GM21786 (cell line): ENCODE data around the gene PDE4A.
"Not testable (repeated sequence)": the region's sequence is repeated elsewhere in the genome, so short reads cannot be mapped to it uniquely, and the experiment has no call there.

Source experiments
- ATAC-seq: cut with Tn5 transposase; IDR thresholded peaks from one replicate; pipeline ENCODE4 v1.9.1; 2021; ENCODE audit not compliant: unreplicated experiment

Gene PDE4A

DNA sequence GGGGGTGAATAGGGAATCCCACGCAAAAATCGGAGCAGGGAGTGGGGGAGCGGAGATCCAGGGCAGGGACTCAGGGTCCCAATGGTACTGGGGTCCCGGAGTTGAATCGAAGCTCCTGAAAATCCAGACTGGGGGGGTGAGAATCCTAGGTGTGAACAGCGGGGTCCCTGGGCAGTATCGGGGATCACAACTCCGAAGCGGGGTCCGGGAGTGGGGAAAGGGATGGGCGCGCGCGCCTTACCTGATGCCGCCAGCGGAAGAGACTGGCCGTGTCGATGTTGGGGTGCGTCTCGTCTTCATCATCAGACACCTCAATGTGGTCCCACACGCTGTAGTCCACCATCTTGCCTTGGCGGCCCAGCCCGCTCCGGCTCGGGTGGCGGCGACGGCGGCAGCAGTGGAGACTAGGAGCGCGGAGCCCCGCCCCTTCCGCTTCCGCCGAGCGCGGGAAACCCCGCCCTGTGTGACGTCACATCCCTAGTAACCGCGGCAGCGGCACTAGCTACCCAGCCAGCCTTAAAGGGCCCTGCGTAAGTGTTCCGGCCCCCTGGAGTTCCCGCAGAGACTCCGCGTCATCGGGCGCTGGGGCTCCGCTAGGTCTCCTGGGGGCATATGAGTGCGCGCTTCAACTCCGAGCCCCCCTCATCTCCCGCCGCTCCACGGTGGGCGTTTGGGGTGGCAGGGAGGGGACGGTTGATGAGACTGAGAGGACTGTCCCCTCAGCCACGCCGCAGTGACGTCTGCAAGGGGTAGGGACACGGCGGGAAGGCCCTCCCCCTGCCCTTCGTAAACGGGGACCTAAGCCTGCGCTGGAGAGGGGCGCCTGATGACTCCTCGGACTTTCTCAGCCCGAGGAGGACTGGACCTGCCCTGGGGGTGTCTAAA lies 17.0 kb upstream of the PDE4A start, which contains the start of gene CDC37:
Gene CDC37, minus strand, starts transcription at position 406 of the 885 bp plus-strand sequence. Its CDS starts 63 bp downstream, at position 343.
- ATAC-seq: peak; percentile 71

DNA sequence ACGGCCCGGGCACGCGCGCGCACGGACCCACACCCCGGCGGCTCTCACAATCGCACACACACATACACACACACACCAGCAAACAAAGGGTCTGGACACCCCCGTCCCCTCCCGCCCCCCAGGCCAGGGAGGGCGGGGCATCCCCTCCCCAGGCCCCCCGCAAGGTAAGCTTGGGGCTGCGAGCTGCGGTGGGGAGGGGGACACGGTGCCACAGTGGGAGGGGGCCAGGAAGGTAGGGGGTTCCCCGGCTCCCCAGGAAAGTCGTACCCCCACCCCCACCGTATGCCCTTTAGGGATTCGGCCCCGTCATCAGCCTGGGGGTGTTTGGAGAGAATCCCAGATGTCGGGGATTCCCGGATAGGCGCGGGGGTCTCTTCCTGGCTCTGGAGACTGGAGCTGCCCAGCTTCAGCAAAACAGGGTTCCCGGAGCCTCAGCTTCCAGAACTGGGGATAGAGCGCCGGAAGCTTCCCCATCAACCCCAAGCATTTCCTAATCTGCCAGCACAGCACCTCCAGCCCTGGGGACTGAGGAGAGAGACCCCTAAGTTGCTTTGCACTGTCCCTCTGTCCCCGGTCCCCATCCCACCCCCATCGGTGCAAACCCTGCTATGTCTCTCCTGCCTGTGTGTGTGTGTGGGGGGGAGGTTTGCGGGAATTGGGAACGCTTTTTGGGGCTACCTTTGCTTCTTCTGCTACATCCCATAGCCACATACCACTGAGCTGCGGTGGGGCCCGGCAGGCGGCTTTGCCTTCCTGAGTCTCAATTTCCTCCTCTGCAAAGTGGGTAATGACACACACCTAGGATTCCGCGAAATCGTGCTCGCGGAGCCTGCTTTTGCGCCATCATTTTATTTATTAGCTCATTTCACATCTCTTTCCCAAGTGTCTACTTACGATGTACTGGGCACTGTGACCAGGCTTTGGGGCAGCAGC lies 15.2 kb upstream of the PDE4A start:
- ATAC-seq: no peak

DNA sequence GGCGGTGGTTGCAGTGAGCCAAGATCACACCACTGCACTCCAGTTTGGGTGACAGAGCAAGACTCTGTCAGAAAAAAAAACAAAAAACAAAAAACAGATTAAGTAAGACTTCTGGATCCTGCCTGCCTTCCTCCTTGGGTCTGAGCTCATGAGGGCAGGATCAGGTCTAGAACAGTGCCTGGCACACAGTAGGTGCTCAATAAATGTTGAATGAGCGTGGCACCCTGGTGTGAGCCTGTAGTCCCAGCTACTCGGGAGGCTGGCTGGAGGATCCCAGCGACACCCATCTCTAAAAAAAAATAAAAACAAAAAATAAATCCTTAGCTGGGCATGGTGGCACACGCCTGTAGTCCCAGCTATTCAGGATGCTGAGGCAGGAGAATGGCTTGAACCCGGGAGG lies 14.1 kb upstream of the PDE4A start:
- ATAC-seq: no peak

DNA sequence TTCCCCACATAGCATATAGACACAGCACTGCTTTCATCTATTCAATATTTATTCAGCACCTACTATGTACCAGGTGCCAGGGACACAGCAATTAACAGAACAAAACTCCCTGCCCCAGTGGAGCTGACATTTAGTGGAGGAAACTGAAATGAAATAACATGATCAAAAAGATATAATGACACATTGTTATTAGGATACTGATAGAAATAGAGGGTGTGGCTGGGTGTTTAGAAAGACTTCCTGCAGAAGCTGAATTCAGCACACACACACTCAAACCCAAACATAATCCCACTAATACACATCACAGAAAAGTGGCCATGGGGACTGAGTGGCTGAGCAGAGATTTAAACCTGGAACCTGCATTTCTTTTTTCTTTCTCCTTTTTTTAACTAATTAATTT lies 13.2 kb upstream of the PDE4A start:
- ATAC-seq: no peak

DNA sequence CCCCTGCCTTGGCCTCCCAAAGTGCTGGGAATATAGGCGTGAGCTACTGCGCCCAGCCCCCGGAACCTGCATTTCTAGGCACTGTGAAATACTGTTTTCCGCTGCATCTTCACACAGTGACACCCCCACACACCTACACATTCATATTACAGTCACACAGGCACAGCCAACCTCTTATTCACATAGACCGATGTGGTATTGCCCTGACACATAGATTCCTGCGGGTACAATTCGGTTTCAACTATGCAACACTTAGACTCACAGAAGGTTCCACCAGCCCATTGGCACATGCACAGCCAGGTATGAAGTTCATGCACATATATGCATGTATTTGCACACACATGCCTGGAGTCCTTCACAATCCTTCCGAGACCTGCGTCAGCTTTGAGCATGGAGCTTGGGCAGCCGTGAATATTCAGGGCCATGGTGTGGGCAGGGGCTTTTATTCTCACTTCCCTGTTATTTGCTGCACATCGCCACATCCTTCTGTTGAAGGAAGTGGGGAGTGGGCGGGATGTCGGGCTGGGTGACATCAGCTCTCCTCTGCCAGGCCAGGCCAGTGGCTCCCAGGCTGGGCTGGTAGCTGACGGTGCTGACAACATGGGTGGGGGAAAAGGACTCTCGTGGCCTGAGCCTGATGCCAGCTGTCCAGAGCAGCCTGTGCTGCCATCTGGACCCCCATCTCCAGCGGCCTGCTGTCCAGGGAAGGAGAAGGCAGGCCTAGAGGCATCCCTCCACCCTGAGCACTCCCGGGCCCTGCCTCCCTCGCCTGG lies 11.6 kb upstream of the PDE4A start:
- no peak for ATAC-seq

DNA sequence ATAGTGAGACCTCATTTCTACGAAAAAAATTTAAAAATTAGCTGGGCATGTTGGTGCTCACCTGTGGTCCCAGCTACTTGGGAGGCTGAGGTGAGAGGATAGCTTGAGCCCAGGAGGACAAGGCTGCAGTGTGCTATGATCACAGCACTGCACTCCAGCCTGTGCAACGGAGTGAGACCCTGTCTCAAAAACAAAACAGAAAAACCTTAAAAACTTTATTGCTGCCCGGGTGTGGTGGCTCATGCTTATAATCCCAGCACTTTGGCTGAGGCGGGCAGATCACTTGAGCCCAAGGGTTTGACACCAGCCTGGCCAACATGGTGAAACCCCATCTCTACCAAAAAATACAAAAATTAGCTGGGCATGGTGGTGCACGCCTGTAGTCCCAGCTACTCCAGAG lies 9.1 kb upstream of the PDE4A start:
- not testable (repeated sequence) for ATAC-seq

DNA sequence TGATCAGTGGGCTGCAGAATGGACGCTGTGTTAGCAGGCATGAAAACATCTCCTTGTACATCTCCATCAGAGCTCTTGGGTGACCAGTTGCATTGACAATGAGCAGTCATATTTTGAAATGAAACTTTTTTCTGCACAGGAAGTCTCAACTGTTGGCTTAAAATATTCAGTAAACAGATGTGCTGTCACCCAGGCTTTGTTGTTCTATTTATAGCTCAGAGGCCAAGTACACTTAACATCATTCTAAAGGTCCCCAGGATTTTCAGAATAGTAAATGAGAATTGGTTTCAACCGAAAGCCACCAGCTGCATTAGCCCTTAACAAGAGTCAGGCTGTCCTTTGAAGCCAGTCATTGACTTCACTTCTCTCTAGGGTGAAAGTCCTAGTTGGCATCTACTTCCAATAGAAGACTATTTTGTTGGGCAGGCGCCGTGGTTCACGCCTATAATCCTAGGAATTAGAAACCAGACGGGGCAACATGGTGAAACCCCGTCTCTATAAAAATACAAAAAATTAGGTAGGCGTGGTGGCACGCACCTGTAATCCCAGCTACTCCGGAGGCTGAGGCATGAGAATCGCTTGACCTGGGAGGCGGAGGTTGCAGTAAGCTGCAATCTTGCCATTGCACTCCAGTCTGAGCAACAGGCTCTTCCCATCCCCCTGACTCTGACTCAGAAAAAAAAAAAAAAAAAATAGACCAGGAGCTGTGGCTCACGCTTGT lies 7.9 kb upstream of the PDE4A start:
- ATAC-seq: peak; percentile 41

DNA sequence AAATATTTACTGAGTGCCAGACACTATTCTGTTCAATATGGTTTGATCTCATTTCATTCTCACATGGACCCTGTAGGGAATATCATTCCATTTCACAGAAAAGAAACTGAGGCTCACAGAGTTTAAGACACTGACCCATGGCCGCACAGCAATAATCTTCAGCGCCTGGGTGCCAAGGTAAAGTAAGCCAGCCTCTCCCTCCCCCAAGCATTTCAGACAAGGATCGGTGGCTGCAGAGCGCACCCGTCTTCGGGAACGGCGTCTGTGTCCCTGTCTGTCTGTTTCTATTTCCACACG lies 4.3 kb upstream of the PDE4A start:
- no peak for ATAC-seq

DNA sequence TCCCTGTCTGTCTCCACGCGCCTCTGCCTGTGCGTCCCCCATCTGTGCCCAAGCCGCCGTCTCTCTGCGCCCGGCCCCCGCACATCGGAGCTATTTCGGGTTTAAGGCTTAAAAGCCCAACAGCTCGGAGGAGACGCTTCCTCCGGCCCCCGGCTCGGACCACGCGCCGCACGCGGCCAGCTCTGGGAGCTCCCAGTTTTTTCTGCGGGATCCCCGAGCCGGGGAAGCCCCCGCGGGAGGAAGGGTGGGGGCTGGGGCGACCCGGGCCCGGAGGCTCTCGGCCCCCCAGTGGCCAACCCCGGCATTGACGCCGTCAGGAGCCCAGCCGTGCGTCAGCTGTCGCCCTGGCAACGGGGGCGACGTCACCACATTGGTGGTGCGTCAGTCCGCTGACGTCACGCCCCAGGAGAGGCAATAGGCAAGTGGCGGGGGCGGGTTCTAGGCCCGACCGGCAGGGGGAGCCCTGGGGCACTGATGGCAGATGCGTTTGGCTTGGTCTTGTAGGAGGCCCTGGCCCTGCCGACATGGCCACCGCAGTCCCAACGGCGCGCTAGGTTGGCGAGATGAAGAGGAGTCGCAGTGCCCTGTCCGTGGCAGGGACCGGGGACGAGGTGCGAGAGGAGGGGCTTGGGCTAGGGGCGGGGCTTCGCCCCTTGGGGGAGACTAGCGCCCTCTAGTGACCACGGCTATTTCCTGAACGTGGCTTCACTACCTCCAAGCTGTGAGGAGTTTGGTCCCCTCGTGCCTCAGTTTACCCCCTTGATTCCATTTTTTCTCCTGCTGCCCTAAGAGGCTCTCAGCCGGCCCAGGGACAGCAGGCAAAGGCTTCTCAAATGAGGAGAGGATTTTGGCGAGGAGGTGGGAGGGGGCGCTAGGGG lies 3.7 kb upstream of the PDE4A start:
- no peak for ATAC-seq

DNA sequence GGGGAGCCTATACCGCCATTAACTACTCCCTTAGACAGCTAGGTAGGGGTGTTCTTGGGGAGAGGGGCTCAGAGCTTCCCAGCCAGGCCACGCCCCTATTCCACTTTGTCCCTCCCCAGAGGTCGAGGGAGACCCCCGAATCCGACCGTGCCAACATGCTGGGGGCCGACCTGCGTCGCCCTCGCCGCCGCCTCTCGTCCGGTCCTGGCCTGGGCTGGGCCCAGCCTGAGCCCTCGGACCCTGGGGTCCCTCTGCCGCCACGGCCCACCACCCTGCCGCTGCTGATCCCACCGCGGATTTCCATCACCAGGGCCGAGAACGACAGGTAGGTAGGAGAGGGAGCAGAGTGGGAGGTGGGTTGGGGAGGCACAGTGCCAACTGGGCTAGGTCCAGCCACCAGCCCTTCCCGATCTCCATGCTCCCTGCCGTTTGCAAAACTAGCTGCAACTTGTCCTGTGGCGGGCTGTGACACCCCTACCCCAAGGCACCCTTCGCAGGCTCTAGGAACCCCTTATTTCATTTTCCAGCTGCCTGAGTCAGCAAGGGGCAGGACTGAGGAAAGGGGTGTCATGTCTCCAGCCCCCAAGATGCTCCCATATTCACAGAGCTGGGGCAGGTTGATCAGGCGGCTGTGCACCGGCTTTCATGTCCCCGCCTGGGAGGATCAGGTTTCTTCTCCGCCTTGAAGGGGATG lies 2.6 kb upstream of the PDE4A start:
- ATAC-seq: no peak

DNA sequence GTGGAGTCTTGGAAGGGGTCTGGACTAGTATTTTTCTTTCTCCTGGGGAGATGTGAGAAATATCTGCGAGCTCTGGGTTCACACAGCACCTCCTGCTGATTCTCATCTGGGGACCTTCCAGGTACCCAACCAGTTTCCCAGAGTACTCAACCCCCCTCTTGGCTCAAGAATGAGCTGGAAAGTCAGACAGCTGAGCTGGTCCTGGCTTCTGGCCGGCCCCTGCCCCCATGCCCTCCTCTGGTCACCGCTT lies 2.2 kb upstream of the PDE4A start:
- ATAC-seq: no peak

DNA sequence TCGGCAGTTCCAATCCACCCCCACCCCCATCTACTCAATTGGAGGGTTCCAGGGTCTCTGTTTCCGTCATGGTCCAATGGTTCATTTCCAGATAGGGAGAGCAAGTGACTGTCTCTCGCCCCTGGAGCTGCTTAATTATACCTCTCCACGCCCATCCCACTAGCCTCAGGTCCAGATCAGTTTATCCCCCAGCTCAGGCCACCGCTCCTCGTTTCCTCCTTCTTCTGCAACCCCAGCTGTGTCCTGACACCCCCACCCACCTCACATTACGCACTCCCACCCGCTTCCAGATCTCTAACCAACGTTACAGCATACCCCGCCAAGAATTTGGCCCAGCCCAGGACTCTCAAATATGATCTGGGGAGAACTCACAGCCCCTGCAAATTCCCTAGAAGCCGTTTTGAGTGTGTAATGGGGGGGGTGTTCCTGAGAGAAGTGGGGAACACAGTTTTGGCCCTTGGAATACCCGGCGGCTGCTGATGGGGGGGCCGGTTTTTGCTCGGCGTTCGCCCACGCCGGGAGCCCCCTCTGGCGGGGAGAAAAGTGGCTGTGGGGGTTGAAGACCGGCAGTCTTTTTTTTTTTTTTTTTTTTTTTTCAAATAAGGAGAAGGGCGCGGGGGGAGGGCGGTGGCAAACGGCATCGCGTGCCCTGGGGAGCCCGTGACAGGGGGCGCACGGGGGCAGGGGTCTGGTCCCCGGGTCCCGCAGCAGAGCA lies 1.7 kb upstream of the PDE4A start:
- no peak for ATAC-seq

DNA sequence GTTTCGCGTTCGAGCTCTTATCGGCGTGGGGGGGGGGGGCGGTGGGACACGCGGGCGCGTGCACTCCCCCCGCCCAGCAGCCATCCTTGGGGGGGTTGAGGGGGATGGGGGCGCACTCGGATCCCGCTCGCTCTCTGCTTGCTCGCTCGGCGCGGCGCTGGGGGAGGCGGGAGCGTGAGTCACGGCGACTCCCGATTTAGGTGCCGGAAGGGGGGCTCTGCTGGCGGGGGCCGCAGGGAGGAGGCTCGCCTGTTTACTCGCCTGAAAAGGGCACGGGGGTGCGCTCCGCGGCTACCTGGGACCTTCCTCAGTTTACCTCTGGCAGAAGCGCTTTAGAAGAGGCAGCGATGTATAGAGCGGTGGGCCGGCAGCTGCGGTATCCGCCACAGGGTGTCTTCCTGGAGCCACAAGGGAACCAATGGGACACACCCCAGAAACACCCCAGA lies 1.1 kb upstream of the PDE4A start:
- ATAC-seq: no peak

DNA sequence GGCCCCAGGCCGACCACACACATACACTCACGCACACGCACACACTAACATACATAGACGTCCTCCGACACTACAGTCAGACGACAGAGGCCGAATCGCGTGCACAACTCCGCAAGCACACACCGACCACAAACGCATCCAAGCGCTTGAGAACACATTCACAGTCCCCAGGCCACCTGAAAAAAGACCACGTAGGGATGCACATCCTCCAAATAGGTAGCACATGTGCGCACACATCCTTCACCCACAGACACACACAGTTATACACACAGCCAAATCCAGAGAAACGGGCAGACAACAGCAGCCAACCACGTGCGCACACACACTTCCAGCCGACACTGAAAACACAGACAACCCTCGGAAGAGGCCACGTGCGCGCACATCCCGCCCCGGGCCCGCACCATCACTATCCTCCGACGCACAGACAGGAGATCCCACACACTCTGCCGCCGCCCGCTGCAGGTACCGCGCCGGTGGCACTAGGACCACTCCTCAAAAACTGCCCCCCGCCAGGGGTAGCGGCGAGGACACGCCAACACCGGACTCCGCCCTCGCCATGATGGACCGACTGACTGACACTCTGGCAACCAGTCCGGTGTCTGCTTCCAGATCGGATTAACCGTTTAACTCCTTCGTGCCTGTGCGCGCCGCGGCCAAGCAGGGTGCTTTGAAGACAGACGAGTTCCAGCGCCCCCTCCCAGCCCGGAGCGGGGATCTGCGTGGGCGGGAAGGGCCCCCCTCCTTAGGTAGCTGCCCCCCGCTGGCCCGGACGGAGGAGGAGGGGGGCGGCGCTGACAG lies 493 bp upstream of the PDE4A start:
- ATAC-seq: no peak

DNA sequence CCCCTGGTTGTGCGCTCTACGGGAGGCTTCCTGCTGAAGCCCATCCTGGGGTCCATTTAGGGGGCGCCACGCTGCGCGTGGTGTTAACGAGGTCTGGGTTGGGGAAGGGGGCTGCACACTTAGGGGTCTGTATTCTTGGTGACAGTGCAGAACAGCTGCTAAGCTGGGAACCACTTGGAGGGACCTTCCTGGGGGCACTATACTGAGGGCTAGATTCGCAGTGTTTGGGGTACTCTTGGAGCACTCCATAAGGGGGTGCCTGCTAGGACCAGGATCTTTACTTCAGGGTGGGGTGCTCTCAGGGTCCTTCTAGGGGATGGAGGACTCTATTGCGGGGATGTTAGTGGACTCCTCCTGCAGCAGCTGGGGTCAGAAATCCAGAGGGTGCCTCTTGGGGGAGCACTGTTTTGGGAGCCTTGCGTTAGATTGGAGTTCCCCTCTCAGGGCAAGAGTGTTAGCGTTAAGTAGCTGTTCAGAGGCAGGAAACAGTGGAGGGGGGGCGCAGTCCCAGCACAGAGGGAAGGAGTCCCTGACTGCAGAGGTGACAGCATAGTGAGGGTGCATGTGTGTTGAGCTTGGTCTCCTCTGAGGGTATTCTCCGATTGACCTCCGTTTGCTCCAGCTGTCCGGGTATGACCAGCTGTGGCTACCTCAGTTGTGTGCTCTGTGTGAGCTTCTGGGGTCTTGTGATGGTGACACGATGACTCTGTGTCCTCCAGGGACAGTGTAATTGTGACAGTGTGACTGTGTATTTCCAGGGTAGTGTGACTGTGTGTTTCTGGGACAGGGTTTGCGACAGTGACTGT lies 1.1 kb downstream of the PDE4A start:
- no peak for ATAC-seq

DNA sequence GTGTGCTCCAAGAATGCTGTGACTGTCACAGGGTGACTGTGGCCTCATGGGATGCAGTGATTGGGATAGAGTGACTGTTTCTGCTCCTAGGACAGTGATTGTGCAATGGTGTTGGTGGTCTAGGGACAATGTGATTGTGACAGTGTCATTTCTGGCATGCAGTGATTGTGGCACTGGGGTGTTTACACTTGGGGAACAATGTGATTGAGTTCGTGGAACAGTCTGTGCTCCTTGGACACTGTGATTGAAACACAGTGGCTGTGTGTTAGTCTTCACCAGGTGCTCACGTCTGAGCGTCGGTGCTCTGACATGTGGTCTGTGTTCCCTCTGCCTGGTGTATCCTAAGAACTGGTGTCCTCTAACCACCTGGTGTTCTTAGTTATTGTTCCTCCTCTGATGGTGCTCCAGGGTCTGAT lies 1.7 kb downstream of the PDE4A start:
- ATAC-seq: no peak

DNA sequence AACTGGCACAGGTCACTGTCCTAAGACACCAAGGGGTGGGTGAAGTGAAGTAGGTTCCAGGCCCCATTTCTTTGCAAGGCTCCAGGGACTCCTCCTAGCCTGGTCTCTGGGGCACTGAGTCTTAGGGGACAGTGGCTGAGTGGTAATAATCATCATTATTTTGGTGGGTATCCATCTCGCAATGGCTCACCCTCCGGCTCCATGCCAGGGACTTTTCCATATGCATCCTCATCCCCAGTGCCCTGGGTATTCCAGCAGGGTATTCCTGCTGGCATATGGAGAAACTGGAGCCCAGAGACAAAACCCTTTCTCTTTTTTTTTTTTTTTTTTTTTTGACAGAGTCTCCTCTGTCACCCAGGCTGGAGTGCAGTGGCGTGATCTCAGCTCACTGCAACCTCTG lies 2.5 kb downstream of the PDE4A start:
- no peak for ATAC-seq
